ENCODE data around the gene FBXL20.

FBXL20 gene

DNA sequence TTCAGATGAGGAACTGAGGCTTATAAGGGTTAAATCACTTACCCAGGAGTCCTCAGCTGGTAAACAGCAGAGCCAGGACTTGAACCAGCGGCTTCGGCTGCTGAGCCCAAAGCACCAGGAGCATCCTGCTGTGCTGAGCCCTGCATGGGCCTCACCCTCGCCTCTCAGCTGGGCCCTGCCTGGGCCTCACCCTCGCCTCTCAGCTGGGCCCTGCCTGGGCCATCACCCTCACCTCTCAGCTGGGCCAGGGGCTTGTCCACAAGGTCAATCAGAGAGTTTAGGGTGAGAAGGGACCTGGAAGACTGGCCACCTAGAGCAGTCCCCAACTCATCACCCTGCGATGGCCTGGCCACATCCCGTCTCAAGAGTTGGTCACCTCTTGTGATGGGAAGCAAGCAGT, 179.9 kb downstream of the FBXL20 start:
- H3K27ac ChIP-seq (ENCODE audit: low read length), result no peak overlapping the region
- peaks cover 14% of the 10 kb centered on the region for H3K4me1 ChIP-seq (ENCODE audit: control insufficient read depth, low read depth, low read length)
- no peaks in the 10 kb centered on the region for H3K36me3 ChIP-seq (ENCODE audit: control insufficient read depth, low read depth, low read length)
- H3K9me3 ChIP-seq (ENCODE audit: control insufficient read depth, low read depth, low read length), result no peaks in the 10 kb centered on the region
- peaks cover 64% of the 10 kb centered on the region for H3K27me3 ChIP-seq (ENCODE audit: control insufficient read depth, insufficient read depth, low read length)
- no peak overlapping the region for H3K4me3 ChIP-seq (ENCODE audit: low read length)
- no peak overlapping the region for H3K9ac ChIP-seq (ENCODE audit: low read length)

DNA sequence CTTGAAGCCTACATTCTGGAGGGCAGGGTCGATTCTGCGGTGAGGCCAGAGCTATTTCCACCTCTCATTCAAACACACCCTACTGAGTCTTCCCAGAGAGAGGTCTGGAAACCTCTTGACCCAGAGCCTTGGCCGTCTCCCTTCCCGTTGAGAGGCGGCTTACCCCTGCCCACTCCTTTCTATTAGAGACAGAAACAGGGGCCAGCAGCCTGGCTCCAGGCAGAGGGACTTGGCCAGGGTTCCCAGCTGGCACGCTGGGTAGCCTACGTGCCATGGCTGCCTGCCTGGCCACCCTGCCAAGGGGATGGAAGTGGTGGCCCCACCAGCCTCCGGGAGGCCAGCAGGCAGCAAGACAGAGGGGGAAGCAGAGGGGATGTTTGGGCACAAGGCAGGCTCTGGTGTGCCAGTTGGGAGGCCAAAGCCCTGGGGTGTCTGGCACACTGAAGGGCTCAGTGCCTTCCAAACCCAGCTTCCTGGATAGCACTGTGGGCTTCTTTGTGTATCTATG, 181.7 kb downstream of the FBXL20 start:
- Histone ChIP-seq H3K27me3 (ENCODE audit: control insufficient read depth, insufficient read depth, low read length) (peaks cover 48% of the 10 kb centered on the region), H3K4me1 (ENCODE audit: control insufficient read depth, low read depth, low read length) (peaks cover 11% of the 10 kb centered on the region), H3K4me3 (ENCODE audit: low read length) (no peak overlapping the region), H3K9me3 (ENCODE audit: control insufficient read depth, low read depth, low read length) (no peaks in the 10 kb centered on the region), H3K9ac (ENCODE audit: low read length) (no peak overlapping the region), H3K27ac (ENCODE audit: low read length) (no peak overlapping the region), H3K36me3 (ENCODE audit: control insufficient read depth, low read depth, low read length) (no peaks in the 10 kb centered on the region)

- Histone ChIP-seq H3K27ac (ENCODE audit: low read length) (no peak overlapping the region), H3K9me3 (ENCODE audit: control insufficient read depth, low read depth, low read length) (no peaks in the 10 kb centered on the region), H3K4me3 (ENCODE audit: low read length) (no peak overlapping the region), H3K27me3 (ENCODE audit: control insufficient read depth, insufficient read depth, low read length) (peaks cover 40% of the 10 kb centered on the region), H3K4me1 (ENCODE audit: control insufficient read depth, low read depth, low read length) (peaks cover 5% of the 10 kb centered on the region), H3K36me3 (ENCODE audit: control insufficient read depth, low read depth, low read length) (no peaks in the 10 kb centered on the region), H3K9ac (ENCODE audit: low read length) (no peak overlapping the region)
Measured at GRCh38 chr17:39218906-39219305, 182.5 kb downstream of the FBXL20 start.

GRCh38 chr17:39217734-39218369, 183.6 kb downstream of the FBXL20 start:
- Histone ChIP-seq H3K4me3 (ENCODE audit: low read length) (peak overlapping the region; percentile 32), H3K9ac (ENCODE audit: low read length) (no peak overlapping the region), H3K36me3 (ENCODE audit: control insufficient read depth, low read depth, low read length) (no peaks in the 10 kb centered on the region), H3K9me3 (ENCODE audit: control insufficient read depth, low read depth, low read length) (no peaks in the 10 kb centered on the region), H3K27ac (ENCODE audit: low read length) (no peak overlapping the region), H3K4me1 (ENCODE audit: control insufficient read depth, low read depth, low read length) (no peaks in the 10 kb centered on the region), H3K27me3 (ENCODE audit: control insufficient read depth, insufficient read depth, low read length) (peaks cover 29% of the 10 kb centered on the region)

DNA sequence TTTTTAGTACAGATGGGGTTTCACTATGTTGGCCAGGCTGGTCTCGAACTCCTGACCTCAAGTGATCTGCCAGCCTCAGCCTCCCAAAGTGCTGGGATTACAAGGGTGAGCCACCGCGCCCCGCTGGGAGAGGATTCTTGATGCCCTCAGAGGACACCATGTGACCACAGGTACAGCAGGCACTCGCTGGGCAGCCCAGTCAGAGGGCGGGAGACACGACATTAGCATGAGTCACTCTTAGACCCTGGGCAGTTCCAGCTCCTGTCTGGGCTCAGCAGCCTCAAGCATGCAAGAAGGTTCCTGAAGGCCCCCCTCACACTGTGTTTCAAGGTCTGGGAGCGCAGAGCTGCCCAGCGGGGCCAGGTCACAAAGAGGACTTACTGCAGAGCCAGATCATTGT, 187.6 kb downstream of the FBXL20 start:
- H3K27ac ChIP-seq (ENCODE audit: low read length), result no peak overlapping the region
- no peaks in the 10 kb centered on the region for H3K9me3 ChIP-seq (ENCODE audit: control insufficient read depth, low read depth, low read length)
- peaks cover under 1% of the 10 kb centered on the region for H3K4me1 ChIP-seq (ENCODE audit: control insufficient read depth, low read depth, low read length)
- H3K27me3 ChIP-seq (ENCODE audit: control insufficient read depth, insufficient read depth, low read length), result peaks cover 29% of the 10 kb centered on the region
- no peak overlapping the region for H3K4me3 ChIP-seq (ENCODE audit: low read length)
- H3K36me3 ChIP-seq (ENCODE audit: control insufficient read depth, low read depth, low read length), result no peaks in the 10 kb centered on the region
- H3K9ac ChIP-seq (ENCODE audit: low read length), result no peak overlapping the region

DNA sequence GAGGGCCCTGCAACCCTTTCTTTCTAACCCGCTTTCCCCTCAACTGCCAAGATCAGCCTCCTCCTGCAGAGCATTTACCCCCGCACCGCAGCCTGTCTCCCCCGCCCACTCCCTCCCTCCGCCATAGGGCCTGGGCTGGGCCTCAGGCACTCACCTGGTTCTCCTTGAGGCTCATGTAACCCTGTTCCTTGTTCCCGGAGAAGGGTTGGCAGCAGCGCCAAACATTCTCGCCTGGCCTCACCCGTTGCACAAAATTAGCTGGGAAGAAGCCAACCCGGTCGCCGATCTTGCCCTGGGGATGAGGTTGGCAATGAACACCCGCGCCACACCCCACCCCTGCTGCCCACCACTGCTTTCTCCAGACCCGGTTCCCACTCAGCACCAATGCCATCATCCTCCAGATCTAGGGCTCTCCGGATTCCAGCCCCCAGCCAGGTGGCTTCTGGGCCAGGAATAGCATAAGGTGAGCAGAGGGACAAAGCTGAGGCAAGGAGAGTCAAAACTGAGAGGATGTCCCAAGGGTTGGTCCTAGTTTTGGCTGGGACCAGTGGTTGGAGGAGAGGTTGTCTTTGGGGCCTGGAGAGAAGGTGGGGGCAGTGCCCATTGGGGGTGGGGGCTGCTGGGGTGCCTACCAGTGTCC, 188.5 kb downstream of the FBXL20 start:
- H3K27ac ChIP-seq (ENCODE audit: low read length), result no peak overlapping the region
- no peaks in the 10 kb centered on the region for H3K9me3 ChIP-seq (ENCODE audit: control insufficient read depth, low read depth, low read length)
- H3K27me3 ChIP-seq (ENCODE audit: control insufficient read depth, insufficient read depth, low read length), result peaks cover 20% of the 10 kb centered on the region
- H3K4me1 ChIP-seq (ENCODE audit: control insufficient read depth, low read depth, low read length), result peaks cover 4% of the 10 kb centered on the region
- H3K36me3 ChIP-seq (ENCODE audit: control insufficient read depth, low read depth, low read length), result no peaks in the 10 kb centered on the region
- H3K9ac ChIP-seq (ENCODE audit: low read length), result no peak overlapping the region
- H3K4me3 ChIP-seq (ENCODE audit: low read length), result no peak overlapping the region

DNA sequence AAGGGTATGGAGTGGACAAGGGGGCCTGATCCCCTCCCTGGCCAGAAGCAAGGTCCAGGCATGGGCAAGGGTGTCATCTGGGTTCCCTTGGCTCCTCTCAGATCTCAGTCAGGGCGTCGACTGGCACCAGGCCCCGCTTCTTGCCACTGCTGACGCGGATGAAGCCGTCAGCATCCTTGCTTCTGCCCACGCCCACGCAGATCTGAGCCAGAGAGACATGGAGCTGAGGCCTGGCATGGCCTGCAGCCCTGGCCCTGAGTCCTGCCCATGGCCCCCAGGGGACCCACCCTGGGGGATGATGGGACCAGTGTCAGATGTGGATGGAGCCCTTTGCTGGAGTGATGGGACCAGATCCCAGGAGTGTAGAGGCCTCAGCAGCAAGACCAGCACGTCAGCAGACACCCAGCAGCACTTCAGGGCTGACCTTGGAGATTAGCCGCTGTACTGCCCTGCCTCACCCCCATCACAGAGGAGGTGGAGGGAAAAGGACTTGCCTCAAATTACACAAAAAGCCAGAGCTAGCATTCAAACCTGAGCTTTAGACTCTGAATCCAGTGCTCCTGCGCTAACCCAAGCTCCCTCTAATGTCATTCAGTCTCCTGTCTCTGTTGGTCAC, 189.1 kb downstream of the FBXL20 start:
- Histone ChIP-seq H3K27me3 (ENCODE audit: control insufficient read depth, insufficient read depth, low read length) (peaks cover 15% of the 10 kb centered on the region), H3K4me1 (ENCODE audit: control insufficient read depth, low read depth, low read length) (peaks cover 4% of the 10 kb centered on the region), H3K4me3 (ENCODE audit: low read length) (no peak overlapping the region), H3K9me3 (ENCODE audit: control insufficient read depth, low read depth, low read length) (no peaks in the 10 kb centered on the region), H3K27ac (ENCODE audit: low read length) (no peak overlapping the region), H3K9ac (ENCODE audit: low read length) (no peak overlapping the region), H3K36me3 (ENCODE audit: control insufficient read depth, low read depth, low read length) (no peaks in the 10 kb centered on the region)

- H3K4me1 ChIP-seq (ENCODE audit: control insufficient read depth, low read depth, low read length), result peaks cover 4% of the 10 kb centered on the region
- no peaks in the 10 kb centered on the region for H3K9me3 ChIP-seq (ENCODE audit: control insufficient read depth, low read depth, low read length)
- peak overlapping the region; percentile 29 for H3K4me3 ChIP-seq (ENCODE audit: low read length)
- H3K9ac ChIP-seq (ENCODE audit: low read length), result no peak overlapping the region
- H3K36me3 ChIP-seq (ENCODE audit: control insufficient read depth, low read depth, low read length), result peaks cover 2% of the 10 kb centered on the region
- peaks cover 9% of the 10 kb centered on the region for H3K27me3 ChIP-seq (ENCODE audit: control insufficient read depth, insufficient read depth, low read length)
- no peak overlapping the region for H3K27ac ChIP-seq (ENCODE audit: low read length)
Measured at GRCh38 chr17:39210093-39210434, 191.4 kb downstream of the FBXL20 start.

DNA sequence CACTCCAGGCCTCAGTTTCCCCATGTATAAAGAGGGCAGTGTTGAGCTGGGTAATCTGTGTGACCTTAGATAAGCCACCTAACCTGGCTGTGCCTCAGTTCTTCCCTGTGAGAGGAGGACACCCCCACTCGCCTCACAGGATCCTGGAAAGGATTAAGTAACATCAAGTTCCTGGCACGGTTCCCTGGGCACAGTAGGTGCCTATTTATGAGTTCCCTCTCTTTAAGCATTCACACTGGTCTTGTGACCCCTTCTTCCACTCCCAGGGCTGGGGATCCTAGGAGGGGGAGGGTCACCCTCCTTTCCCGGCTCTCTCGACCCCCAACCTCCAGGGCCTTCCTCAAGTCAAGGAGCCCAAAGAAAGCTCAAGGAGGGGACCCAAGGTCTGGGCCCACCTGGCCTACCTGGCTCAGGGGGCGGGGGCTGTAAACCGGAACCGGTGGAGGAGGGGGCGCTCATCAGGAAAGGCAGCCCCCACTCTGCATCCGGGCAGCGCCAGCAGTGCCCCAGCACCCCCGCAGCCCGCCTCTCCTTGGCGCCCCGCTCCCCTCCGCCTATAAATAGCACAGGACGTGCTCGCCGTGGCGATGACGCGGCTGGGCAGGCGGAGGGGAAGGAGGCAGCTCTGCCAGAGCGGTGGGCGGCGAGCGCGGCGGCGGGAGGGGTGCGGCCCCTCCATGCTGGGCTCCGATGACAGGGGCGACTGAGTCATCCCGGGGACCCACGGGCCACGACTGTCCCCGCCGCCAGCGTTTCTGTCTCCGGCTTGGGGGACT, 191.9 kb downstream of the FBXL20 start:
- Histone ChIP-seq H3K4me3 (ENCODE audit: low read length) (peak overlapping the region; percentile 29), H3K4me1 (ENCODE audit: control insufficient read depth, low read depth, low read length) (peaks cover 4% of the 10 kb centered on the region), H3K9ac (ENCODE audit: low read length) (no peak overlapping the region), H3K27ac (ENCODE audit: low read length) (no peak overlapping the region), H3K36me3 (ENCODE audit: control insufficient read depth, low read depth, low read length) (peaks cover 7% of the 10 kb centered on the region), H3K27me3 (ENCODE audit: control insufficient read depth, insufficient read depth, low read length) (peaks cover 9% of the 10 kb centered on the region), H3K9me3 (ENCODE audit: control insufficient read depth, low read depth, low read length) (no peaks in the 10 kb centered on the region)

DNA sequence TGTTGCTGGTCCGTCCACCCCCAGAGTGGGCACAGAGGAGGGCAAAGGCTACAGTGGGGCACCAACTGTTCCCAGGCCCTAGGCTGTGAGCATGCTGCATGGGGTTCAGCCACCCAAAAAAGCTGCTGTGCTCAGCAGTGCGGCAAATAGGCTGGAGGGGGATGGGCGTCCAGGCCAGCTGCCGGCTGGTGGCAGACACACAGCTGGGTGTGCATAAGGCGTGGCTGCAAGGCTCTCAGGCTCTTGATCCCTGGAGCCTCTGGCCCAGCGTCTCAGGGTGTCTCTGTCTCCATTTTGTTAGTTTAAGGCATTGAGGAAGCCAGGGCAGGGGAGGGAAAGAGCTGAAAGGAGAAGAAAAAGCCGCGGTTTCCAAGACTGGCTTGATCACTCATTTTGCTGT, 192.5 kb downstream of the FBXL20 start:
- H3K9me3 ChIP-seq (ENCODE audit: control insufficient read depth, low read depth, low read length), result no peaks in the 10 kb centered on the region
- H3K27me3 ChIP-seq (ENCODE audit: control insufficient read depth, insufficient read depth, low read length), result peaks cover 9% of the 10 kb centered on the region
- H3K9ac ChIP-seq (ENCODE audit: low read length), result no peak overlapping the region
- peaks cover 13% of the 10 kb centered on the region for H3K36me3 ChIP-seq (ENCODE audit: control insufficient read depth, low read depth, low read length)
- H3K27ac ChIP-seq (ENCODE audit: low read length), result no peak overlapping the region
- H3K4me1 ChIP-seq (ENCODE audit: control insufficient read depth, low read depth, low read length), result peaks cover 4% of the 10 kb centered on the region
- H3K4me3 ChIP-seq (ENCODE audit: low read length), result no peak overlapping the region

DNA sequence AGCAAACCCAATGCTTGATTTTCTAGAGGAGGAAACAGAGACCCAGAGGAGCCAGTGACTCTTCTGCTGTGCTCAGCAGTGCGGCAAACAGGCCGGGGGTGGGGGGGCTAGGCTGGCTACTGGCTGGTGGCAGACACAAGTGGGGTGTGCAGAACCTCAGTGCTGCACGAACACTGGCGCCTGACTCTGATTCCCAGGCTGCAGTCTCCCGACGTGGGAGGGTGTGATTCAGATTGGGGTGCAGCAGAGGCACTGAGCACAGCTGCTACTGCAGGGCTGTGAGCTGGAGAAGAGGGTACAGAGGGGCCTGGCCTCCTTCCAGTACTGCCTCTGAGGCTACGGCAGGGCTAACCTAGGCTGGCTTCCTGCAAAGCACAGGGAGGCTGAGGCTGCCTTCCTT, 193.3 kb downstream of the FBXL20 start:
- no peak overlapping the region for H3K4me3 ChIP-seq (ENCODE audit: low read length)
- no peak overlapping the region for H3K9ac ChIP-seq (ENCODE audit: low read length)
- H3K27me3 ChIP-seq (ENCODE audit: control insufficient read depth, insufficient read depth, low read length), result peaks cover 9% of the 10 kb centered on the region
- H3K4me1 ChIP-seq (ENCODE audit: control insufficient read depth, low read depth, low read length), result peaks cover 4% of the 10 kb centered on the region
- H3K9me3 ChIP-seq (ENCODE audit: control insufficient read depth, low read depth, low read length), result no peaks in the 10 kb centered on the region
- peaks cover 21% of the 10 kb centered on the region for H3K36me3 ChIP-seq (ENCODE audit: control insufficient read depth, low read depth, low read length)
- H3K27ac ChIP-seq (ENCODE audit: low read length), result no peak overlapping the region

Data from iPS-18a (cell line).